Measurements from ENCODE around the gene TFEB. TPM values are rescaled to one million over a fixed set of nuclear protein-coding genes. Genes with fewer than 3 reads are reported as not detected.
A peak's percentile ranks its signal among the peaks of the same experiment; 100 is the strongest.

The TFEB gene
- polyA plus RNA-seq, 1 experiment, result 3.9 TPM

DNA sequence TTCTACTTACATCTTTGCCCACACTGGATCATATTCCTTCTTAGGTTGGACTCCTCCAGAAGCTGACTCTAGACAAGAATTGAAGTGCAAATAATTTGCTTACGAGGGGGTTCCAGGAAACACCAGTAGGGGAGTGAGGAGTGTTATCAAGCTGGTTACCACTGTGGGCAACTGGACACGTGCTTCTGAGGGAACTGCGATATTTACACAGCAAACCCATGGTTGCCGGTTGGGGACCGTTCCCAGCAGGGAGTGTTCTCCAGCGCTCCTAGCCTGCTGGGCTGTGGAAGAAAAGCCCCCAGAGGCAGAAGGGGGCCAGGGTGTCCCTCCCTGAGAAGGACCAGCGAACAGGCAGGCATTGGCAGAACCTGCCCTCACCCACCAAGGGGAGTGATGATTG lies 75.5 kb downstream of the TFEB start:
- TF ChIP-seq, protein P1, sequence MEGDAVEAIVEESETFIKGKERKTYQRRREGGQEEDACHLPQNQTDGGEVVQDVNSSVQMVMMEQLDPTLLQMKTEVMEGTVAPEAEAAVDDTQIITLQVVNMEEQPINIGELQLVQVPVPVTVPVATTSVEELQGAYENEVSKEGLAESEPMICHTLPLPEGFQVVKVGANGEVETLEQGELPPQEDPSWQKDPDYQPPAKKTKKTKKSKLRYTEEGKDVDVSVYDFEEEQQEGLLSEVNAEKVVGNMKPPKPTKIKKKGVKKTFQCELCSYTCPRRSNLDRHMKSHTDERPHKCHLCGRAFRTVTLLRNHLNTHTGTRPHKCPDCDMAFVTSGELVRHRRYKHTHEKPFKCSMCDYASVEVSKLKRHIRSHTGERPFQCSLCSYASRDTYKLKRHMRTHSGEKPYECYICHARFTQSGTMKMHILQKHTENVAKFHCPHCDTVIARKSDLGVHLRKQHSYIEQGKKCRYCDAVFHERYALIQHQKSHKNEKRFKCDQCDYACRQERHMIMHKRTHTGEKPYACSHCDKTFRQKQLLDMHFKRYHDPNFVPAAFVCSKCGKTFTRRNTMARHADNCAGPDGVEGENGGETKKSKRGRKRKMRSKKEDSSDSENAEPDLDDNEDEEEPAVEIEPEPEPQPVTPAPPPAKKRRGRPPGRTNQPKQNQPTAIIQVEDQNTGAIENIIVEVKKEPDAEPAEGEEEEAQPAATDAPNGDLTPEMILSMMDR (IDR thresholded peaks at IDR 0.05; ENCODE audit: low read depth, low read length), result no peak
- Histone ChIP-seq H3K27me3 (ENCODE audit: control insufficient read depth, insufficient read depth, low read length) (peaks cover 58% of the 10 kb centered on the region), H3K9me3 (ENCODE audit: control insufficient read depth, insufficient read depth, low read length) (no peaks in the 10 kb centered on the region), H3K4me3 (ENCODE audit: low read depth, low read length) (no peak overlapping the region), H3K27ac (ENCODE audit: low read depth, low read length) (no peak overlapping the region)
- DNase-seq (ENCODE audit: low read depth, low spot score), result no peak
- POLR2A ChIA-PET, result interaction anchor here (0.7 kb wide), 1 partner anchor 69 kb away, joined by 3 read pairs; no protein-coding TSS in a partner anchor
- CTCF ChIA-PET, result no interaction called here

DNA sequence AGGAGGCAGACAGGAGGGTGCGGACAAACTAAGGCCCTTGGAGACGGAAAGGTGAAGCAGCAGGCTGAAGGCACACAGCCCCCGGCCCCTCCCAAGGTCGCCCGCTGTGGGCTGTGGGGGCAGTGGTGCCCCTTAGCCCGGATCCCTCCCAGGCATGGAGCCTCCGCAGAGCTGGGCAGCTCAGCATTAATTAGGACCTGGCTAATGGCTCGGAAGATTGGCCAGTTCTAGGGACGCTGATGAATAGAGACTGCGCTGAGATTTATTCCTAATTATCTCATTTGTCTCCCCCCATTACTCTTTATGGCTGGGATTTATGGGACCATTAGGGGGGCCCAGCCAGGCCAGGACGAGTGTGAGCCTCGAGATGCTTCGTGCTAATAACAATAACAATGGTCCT lies 76.8 kb downstream of the TFEB start:
- Histone ChIP-seq H3K27ac (ENCODE audit: low read depth, low read length) (no peak overlapping the region), H3K27me3 (ENCODE audit: control insufficient read depth, insufficient read depth, low read length) (peaks cover 55% of the 10 kb centered on the region), H3K9me3 (ENCODE audit: control insufficient read depth, insufficient read depth, low read length) (no peaks in the 10 kb centered on the region; the same call in 1 of the 2 replicates), H3K4me3 (ENCODE audit: low read depth, low read length) (no peak overlapping the region)
- no peak for DNase-seq (ENCODE audit: low read depth, low spot score)
- TF ChIP-seq, protein P1 (IDR thresholded peaks at IDR 0.05; ENCODE audit: low read depth, low read length), result no peak
- ChIA-PET POLR2A (no interaction called here), CTCF (interaction anchor here (0.7 to 2.0 kb wide), 2 partner anchors 291 to 343 kb away, joined by 3 to 7 read pairs; no protein-coding TSS in a partner anchor)

DNA sequence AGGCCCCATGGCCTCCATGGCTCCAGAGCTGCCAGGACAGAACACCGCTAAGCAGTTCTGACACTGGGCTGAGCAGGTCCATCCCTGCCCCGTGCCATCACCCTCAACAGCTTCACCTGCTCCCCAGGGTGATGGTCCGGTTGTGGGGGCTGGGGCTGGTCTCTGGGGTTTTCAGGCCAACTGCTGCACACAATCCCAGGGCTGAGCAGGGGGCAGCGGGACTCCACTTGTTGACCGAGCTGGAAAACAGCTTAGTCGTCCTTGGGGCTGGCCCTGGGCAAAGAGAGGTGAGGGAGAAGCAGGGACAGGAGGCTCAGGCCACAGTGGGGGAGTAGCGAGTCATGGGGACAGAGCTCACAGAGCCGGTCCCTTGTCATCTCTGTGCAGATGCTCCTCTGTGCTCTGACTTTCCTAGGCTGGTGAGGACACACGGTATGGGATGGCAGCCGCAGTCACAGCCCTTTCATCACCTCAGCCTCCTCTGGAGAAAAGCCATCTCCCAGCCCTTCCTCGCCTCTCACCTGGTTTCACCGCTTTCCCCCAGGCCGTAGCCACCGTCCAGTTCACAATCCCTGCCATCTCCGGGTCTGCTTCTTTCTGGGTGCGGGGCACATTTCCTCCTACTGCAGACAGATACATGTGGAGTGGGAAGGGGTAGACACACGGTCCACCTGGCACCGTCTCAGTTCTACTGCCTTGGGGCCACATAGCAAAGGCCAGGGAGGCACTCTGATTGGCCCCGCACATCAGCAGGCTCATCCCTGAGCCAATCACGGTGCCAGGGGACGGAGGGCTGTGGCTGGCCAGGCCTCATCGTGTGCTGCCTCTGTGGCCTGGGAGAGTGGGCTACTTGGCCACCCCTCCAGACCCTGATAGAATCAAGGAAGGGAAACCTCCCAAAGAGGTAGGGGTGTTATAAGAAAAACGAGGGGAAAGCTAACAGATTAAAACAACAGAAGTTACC lies 78.0 kb downstream of the TFEB start:
- DNase-seq (ENCODE audit: low read depth, low spot score), result no peak
- Histone ChIP-seq H3K9me3 (ENCODE audit: control insufficient read depth, insufficient read depth, low read length) (no peaks in the 10 kb centered on the region; the same call in 1 of the 2 replicates), H3K27me3 (ENCODE audit: control insufficient read depth, insufficient read depth, low read length) (peaks cover 49% of the 10 kb centered on the region), H3K27ac (ENCODE audit: low read depth, low read length) (no peak overlapping the region), H3K4me3 (ENCODE audit: low read depth, low read length) (no peak overlapping the region)
- TF ChIP-seq, protein P1 (IDR thresholded peaks at IDR 0.05; ENCODE audit: low read depth, low read length), result no peak
- ChIA-PET POLR2A (no interaction called here), CTCF (interaction anchor here (1.4 to 2.3 kb wide), 3 partner anchors 48 to 290 kb away, joined by 7 to 11 read pairs (median 7); no protein-coding TSS in a partner anchor)

DNA sequence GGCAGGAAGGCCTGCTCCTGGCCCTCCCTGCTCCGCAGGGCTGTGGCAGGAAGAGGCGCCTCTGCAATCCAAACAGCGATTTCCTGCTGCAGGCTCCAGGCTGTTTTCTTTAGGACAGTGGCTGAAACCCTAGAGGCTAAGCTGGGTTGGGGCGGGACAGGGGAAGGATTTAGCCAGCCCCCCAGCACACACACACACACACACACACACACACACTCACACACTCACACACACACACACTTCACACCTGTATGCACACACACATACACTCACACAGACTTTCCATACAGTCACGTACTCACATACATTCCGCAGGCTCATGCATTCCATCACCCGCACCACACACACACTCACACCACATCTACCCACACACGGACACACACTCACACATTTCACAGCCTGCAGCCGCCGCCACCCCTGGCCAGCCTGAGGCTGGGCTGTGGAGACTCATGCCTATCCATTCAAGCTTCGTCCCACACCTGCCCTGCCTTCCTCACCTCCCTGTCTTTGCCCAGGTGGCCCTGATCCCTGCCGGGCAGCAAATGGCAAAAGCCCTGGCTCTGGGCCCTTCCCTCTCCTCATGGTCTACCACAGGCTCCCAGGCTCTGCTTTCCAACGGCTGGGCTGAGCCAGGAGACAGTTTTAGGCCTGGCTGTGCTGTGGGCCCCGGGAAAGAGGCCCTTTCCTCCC lies 79.3 kb downstream of the TFEB start:
- Histone ChIP-seq H3K27ac (ENCODE audit: low read depth, low read length) (no peak overlapping the region), H3K27me3 (ENCODE audit: control insufficient read depth, insufficient read depth, low read length) (peaks cover 41% of the 10 kb centered on the region), H3K4me3 (ENCODE audit: low read depth, low read length) (no peak overlapping the region), H3K9me3 (ENCODE audit: control insufficient read depth, insufficient read depth, low read length) (no peaks in the 10 kb centered on the region; the same call in 1 of the 2 replicates)
- TF ChIP-seq, protein P1 (IDR thresholded peaks at IDR 0.05; ENCODE audit: low read depth, low read length), result no peak
- POLR2A ChIA-PET, result interaction anchor here (0.7 kb wide), 1 partner anchor 50 kb away, joined by 4 read pairs; no protein-coding TSS in a partner anchor
- CTCF ChIA-PET, result interaction anchor here (1.4 to 2.3 kb wide), 3 partner anchors 27 to 288 kb away, joined by 4 to 11 read pairs (median 7); no protein-coding TSS in a partner anchor
- peak; percentile 20 for DNase-seq (ENCODE audit: low read depth, low spot score)
